Right lobe of liver (tissue), 4 donors: Measurements from ENCODE around the gene LHX6.

Experiments
- CTCF ChIP-seq, 4 donors: fragments of 200-600 bp in 3 of 4; fragments of 450-650 bp in 1 of 4; IDR thresholded peaks; one replicate each; pipeline versions ENCODE4 v1.5.1 to v1.8.0; 2016 to 2022; ENCODE audit warnings: antibody characterized with exemption in 4 of 4, mild to moderate bottlenecking in 2 of 4
- POLR2A ChIP-seq: fragments of 450-650 bp; IDR thresholded peaks from one replicate; pipeline ENCODE4 v1.6.1; 2017; ENCODE audit warnings: antibody characterized with exemption, mild to moderate bottlenecking
- donor health status: DM: no; HTN: no; CAD: no.
- donor health status: DM: no; HTN: no; CAD: no.
- donor health status: DM: no; HTN: yes; CAD: no.

DNA sequence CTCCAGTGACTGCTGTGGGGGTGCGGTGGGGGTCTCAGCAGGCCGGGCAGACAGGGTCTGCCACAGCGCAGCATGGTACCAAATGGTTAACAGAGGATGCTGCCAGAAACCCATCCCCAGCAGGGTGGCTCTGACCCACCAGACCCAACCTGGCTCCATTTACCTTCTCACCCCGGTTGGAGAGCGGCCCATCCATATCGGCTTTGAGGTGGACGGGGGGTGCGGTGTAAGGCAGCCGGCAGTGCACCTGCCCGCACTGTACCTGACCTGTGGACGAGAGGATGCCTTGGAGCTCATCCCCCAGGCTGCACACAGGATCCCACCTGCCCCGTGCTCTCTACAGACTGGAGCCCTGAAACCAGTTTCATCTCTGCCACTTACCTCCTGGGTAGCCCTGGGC lies 19.3 kb downstream of the LHX6 start:
- TF ChIP-seq POLR2A (no peak), CTCF (IDR thresholded peaks at IDR 0.05) (no peak)
